NCI-H128 (cell line): Measurements from ENCODE around the gene MEIS2.

Experiments used
- DNase-seq: peaks from one replicate; lab custom pipeline; 2025; ENCODE audit not compliant: unreplicated experiment; lab: John Stamatoyannopoulos, UW

Gene MEIS2

DNA sequence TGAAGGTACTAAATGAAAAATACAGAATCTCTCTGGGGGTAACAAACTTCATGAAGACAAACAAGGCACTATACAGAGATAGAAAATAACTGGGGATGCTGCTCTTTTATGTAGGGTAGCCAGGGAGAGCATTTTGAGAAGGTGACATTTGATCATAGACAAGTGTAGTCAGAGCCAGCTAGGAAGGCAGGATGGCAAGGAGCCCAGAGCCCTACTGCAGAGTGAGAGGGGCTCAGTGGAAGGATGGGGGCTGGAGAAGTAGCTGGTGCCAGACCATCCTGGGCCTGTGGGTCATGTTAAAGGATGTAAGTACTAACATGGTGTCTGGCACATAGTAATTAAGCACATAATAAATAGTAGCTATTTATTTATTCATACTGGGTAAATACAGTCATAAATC lies 133.6 kb downstream of the MEIS2 start:
- no peak for DNase-seq

- no peak for DNase-seq
Measured at GRCh38 chr15:36965570-36966342, 134.6 kb downstream of the MEIS2 start.

DNA sequence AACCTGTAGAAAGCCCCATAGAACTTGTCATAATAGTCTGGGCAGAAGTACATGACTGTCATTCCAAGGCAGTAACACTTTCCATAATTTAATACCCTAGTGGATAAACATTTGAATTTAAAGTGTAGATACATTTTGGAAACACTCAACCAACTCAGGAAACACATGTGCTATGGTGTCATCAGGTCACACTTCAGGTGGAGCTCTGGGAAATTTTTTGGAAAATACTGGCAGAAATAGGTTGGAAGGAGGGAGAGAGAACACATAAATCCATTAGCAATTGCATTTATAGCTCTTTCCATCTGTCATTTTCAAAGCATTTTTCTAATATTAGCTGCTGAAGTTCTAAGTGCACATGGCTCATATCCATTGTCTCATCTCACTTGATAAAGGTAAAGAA lies 135.7 kb downstream of the MEIS2 start:
- no peak for DNase-seq

DNA sequence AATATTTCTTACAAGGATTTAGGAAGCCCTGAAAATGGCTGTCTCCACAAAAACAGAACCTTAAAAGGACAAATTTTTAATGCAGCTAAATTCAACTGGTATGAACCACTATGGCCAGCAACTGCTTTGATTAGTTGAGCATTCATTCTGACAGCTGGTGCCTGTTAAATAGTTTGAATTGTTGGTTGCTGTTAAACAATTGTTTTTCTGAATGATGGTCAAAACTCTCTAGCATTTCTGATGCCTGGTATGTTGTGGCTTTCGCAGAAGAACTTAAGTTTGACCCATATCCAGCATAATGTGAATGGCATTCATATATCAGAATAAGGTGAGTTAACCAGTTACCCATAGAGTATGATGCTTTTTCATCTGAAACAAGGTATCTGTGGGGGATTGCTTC lies 138.4 kb downstream of the MEIS2 start:
- no peak for DNase-seq

GRCh38 chr15:36960947-36961227 lies 139.5 kb downstream of the MEIS2 start:
- DNase-seq: no peak

GRCh38 chr15:36960179-36960946 lies 140.0 kb downstream of the MEIS2 start:
- no peak for DNase-seq

DNA sequence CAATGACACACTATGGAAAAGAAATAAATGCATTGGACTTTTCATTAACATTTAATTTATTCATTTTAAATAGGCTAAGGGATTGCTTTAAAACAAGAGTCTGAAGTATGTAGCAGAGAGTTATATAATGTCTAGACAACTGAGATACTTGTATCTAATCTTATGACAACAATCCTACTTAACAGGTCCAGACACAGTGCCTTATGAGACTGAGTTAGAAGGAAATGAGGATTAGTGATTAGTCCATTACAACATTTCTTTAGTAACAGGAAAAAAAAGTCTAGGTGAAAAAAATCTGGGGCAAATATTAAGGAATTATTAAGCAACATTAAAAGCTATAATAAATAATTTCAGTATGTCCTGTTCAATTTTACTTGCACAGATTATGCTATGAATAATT lies 140.6 kb downstream of the MEIS2 start:
- no peak for DNase-seq

DNA sequence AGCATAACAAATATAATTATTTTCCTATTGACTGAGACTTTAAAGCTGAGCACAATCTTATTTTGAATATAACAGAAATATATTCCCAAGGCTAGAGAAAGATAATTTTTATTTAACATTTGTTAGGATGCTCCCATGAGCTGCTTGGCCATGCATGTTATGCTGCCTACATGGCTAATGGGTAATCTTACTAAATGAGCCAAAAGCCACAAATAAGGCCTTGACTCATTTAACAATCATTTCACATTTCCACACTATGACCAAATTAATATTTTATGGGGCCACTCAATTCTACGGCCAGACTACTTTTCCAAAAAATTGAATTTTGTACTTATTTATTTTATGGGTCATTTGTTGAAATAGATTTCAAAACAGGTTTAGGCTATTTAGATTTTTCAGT lies 141.7 kb downstream of the MEIS2 start:
- no peak for DNase-seq

DNA sequence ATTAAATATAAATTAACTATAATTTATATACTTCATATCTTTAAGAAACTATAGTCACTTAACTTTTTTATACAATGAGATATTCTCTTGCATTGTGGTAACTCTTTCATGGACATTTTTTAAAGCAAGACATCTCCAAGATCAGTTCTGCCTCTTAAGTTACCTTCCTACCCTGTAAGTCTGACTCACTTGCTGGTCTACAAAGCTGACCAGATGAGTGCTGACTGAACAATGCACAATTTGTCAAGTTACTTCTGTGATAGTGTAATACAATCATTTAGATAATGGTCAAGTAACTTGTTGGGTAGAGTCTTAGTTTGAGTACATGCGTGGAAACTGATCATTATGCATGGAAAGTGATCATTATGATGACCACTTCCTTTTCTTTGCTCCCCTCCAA lies 145.9 kb downstream of the MEIS2 start:
- DNase-seq: no peak

DNA sequence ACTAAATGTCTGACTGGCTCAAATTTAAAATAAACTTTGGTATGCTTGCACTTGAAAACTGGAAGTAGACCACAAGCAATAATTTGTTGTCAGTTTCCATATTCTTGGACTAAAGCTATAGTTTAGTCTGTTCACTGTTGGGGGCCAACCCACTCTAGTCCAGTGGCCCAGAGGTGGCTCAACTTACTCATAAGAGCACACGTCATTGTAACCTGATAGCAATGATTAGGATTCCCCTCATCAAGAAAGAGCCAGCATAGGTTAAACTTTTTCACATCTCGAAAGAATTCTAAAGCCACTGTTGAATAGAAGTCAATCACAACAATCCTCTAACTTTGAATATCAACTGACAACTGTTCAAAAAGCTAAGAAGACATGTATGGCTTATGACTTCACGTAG lies 147.0 kb downstream of the MEIS2 start:
- DNase-seq: no peak

GRCh38 chr15:36951731-36952247 lies 148.6 kb downstream of the MEIS2 start:
- no peak for DNase-seq

GRCh38 chr15:36950371-36950770 lies 150.0 kb downstream of the MEIS2 start:
- no peak for DNase-seq

DNA sequence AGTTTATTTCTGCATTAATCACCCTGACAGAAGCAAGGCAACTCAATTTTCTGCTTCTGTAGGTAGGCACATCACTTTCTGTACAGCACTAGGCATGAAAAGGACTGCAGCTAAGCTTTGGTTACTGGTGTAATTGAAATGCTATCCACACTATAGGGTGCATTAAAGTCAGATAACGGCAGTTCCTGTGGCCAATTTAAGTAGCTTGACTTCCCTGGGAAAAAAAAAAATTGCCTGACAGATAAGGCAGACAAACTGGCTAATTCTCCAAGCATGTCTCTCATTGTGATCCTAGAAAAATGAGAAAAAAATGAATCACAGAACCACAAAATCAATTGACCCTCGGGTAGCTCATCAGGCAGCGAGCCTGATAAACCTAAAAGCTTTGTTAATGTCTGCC lies 151.4 kb downstream of the MEIS2 start:
- DNase-seq: no peak

DNA sequence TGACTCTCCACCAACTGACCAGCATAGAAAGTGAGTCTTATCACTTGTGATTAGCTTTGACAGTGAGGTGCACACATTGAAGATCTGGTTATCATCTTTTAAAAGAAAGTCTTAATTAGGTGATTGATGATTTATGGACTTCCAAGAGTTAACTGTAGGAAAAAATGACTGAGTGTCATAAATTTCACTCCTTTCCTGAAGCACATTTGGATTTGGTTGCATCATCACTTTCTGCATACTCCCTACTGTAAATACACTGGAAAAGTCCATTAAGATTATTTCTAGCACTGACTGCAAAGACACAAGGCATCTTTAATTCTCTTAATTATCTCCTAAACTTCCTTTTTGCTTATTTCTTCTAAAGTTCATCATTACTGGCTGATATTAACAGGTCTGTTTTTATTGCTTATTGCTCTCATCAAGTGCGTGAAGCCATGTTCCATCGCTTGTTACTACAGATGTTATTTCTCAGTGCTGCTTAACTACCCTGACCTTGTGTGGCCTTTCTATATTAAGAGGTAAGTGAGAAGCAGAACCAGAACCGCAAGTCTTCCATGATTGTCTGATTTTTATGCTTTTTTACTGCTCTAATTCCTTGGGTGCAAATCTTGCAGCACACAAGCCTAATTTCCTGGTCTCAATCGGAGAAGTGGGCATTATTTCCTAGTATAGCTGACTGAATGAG lies 153.2 kb downstream of the MEIS2 start:
- no peak for DNase-seq

DNA sequence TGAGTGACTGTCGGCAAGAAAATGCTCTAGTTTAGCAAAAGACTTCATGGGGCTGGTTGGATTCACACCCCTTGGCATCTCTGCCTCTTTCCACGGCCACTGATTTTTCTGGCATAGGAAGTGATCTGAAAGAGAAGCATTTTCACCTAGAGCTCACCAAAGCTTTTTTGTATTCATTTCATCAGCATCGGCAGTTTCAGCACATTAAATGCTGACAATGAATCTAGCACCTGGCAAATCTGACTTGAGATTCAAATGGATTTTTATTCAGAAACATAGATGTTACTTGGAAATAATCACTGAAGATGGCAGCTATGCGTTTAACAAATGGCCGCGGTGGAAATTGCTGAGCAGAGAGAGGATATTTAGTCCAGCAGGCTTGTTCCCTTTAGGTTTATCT lies 155.9 kb downstream of the MEIS2 start:
- no peak for DNase-seq

DNA sequence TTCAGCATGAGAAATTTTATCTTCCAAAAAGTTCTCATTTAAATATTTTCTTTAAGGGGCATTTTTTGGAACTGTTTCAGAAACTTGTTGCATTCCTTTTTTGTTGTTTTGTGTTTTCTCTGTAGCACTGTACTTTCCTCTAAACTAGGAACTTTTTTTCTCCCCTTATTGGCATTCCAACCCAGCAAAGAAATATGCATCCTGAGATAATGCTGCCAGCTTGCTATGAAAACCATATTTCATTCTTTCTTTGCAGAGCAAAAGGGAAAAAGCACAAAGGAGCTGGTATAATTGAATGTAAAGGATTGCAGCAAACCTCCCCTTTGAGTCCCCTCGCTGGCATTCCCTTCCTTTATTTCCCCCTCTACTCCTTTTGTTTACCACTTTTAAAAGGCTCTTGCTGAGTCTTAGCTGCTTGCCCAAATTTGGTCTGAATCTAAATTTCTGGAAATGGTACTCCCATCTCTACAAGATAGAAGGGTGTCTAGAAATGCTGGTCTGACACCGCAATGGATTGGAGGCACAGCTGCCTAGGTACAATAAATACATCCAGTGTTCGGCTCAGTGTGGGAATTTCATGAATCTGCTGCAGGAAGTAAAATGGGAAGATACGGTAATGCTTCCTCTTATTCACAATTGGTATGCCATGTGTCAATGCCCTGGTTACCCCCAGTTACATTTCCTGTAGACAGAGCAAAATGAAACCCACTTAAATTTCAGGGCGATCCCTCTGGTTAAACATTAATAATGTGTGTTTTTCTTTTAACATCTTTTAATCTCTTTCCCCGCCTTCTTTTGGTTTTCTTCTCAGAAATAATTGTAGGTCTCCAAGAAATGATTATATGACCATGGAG lies 156.6 kb downstream of the MEIS2 start:
- DNase-seq: no peak

GRCh38 chr15:36942248-36942827 lies 158.0 kb downstream of the MEIS2 start:
- DNase-seq: no peak

- no peak for DNase-seq
Measured at GRCh38 chr15:36941798-36942197, 158.6 kb downstream of the MEIS2 start.

DNA sequence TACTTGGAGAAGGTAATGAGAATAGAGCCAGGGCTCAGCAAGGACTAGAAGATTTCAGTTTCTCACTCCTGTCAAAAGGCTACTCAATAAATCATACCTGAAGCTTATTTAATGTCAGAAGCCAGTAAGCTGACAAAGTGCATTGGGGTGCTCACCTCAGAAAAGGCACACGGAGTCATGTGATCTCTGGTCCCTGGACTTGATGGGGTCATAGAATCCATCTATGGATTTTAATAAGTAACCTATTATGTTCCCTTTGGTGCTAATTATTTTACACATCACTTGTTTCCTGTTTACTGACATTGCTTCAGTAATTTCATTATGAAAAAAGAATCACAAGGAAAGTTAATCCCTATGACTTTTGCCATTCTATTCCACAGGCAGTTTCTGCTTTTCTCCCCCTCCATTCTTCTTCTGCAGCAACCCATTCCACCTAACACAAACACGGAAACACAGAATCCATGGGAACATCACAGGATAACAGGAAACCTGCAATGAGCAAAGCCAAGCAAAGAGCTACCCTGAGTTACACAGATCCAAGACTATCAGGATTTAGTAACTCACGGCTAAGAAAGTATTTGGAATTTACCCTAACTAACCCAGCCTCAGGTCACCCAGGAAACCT lies 159.6 kb downstream of the MEIS2 start:
- DNase-seq: no peak

- no peak for DNase-seq
Measured at GRCh38 chr15:36940219-36940618, 160.1 kb downstream of the MEIS2 start.
